Measurements from ENCODE around the gene PDXK. TPM values are rescaled to one million over a fixed set of nuclear protein-coding genes. Genes with fewer than 3 reads are reported as not detected.

PDXK gene
- total and polyA plus RNA-seq, 9 of the 15 experiments (the other 6 are each of a cell fraction or from before 2014, with no cell fraction given), result 5.6 to 162 (median 76.5) TPM

DNA sequence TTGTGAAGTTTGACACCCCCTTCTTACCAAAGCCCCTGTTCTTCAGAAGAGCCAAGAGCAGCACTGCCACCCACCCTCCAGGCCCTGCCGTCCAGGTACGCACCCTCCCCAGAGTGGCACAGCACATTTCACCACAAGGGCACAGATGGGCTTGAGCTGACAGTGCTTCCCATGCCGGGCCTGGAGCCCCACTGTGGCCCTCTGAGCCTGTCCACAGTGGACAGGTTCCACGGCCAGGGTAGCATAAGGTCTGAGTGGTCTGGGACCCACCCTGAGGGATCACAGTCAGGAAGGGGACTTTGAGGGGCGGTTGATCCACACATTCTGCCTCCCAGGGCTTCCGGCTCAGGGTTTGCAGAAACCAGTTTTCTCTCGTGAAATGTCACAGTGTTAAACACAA lies 28.6 kb upstream of the PDXK start:
- H3K27me3 ChIP-seq (ENCODE audit: control insufficient read depth in 2 of 2, insufficient read depth in 2 of 2, low read length in 2 of 2), result no peaks in the 10 kb centered on the region
- DNase-seq (ENCODE audit: extremely low read depth in 1 of 4, low spot score in 3 of 4), result no peak
- no peaks in the 10 kb centered on the region for H3K9me1 ChIP-seq (ENCODE audit: control insufficient read depth, insufficient read depth, low read length)
- no peak for FAIRE-seq
- no peaks in the 10 kb centered on the region for H3K9me3 ChIP-seq (replicated peaks; ENCODE audit: control insufficient read depth, insufficient read depth, low read depth, low read length)
- no peaks in the 10 kb centered on the region for H4K20me1 ChIP-seq (replicated peaks; ENCODE audit: control insufficient read depth, insufficient read depth, low read length)
- no peaks in the 10 kb centered on the region for H3K79me2 ChIP-seq (ENCODE audit: control insufficient read depth, insufficient read depth, low read length)
- in situ Hi-C loops (cut with MboI), result no loop called here
- BruUV-seq (replicated peaks), result no TSS peak
- no peak for ATAC-seq
- no peak overlapping the region for H3K9ac ChIP-seq (ENCODE audit: insufficient read depth in 1 of 2, low read depth in 2 of 2, low read length in 2 of 2)
- no peak overlapping the region for H3K4me2 ChIP-seq (ENCODE audit: insufficient read depth, low read length)
- H3K36me3 ChIP-seq (ENCODE audit: control insufficient read depth, insufficient read depth, low read length), result peaks cover 99% of the 10 kb centered on the region
- ChIA-PET CTCF (ENCODE audit: low intra/inter-chr PET ratio) (no interaction called here), POLR2A (interaction anchor here (0.6 to 1.7 kb wide), 3 partner anchors 10 to 23 kb away, joined by 3 to 5 read pairs (median 3); no protein-coding TSS in a partner anchor)
- peaks cover 0 to 19% of the 10 kb centered on the region in 2 experiments; a peak in 1 of 5 replicates for H3K4me1 ChIP-seq (replicated peaks in 1 of 2; ENCODE audit: control insufficient read depth in 2 of 2, insufficient read depth in 2 of 2, low read length in 2 of 2)
- 90% methylated on average over 7 of the region's 7 CpGs for WGBS (ENCODE audit: insufficient coverage, low coverage, missing lambda C conversion rate)
- TF ChIP-seq GTF2F1 (IDR thresholded peaks at IDR 0.05; ENCODE audit: low read depth, low read length), result no peak
- no peak for TF ChIP-seq DIDO1 (tag; IDR thresholded peaks at IDR 0.05; ENCODE audit: low read depth)
- no peak for TF ChIP-seq ELF4 (CRISPR knock-in tag; IDR thresholded peaks at IDR 0.05)
- TF ChIP-seq MAFK (IDR thresholded peaks at IDR 0.05; ENCODE audit: low read length), result no peak
- no peak overlapping the region for H3K4me3 ChIP-seq
- H2AFZ ChIP-seq (ENCODE audit: low read depth, low read length), result no peak overlapping the region
- intact Hi-C loops (cut with micrococcal nuclease), result no loop called here
- no peak overlapping the region for H3K27ac ChIP-seq (ENCODE audit: extremely low read depth, low read depth, low read length)

DNA sequence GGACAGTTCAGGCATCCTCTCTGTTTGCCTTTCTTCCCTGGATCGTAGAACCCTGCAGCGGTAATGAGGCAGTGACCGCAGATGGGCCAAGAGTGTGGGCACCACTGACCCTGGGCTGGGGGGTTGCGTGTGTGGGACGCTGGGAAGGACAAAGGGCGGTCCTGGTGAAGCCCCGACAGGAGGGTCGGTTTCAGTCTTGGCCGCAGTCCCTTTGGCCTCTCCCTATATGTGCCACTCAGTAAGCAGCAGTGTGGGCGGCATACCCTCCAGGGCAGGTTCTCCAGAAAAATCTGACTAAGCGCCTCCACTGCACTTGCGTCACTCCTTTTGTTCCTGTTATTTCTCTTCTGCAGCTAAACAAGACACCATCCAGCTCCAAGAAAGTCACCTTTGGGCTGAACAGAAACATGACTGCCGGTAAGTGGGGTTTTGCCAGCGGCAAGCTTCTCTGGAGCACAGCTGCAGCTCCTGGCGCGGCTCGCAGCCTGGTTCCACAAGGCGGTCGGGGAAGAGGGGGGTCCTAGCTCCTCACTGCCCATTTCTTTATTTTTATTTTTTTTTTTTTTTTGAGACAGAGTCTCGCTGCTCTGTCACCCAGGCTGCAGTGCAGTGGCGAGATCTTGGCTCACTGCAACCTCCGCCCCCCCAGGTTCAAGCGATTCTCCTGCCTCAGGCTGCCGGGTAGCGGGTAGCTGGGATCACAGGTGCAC lies 27.7 kb upstream of the PDXK start:
- no TSS peak for BruUV-seq (replicated peaks)
- ChIA-PET CTCF (ENCODE audit: low intra/inter-chr PET ratio) (no interaction called here), POLR2A (interaction anchor here (0.6 to 1.7 kb wide), 3 partner anchors 9 to 281 kb away, joined by 3 to 5 read pairs (median 3); no protein-coding TSS in a partner anchor)
- Histone ChIP-seq H3K27ac (ENCODE audit: extremely low read depth, low read depth, low read length) (no peak overlapping the region), H3K9ac (ENCODE audit: insufficient read depth in 1 of 2, low read depth in 2 of 2, low read length in 2 of 2) (no peak overlapping the region), H3K4me2 (ENCODE audit: insufficient read depth, low read length) (no peak overlapping the region), H3K27me3 (ENCODE audit: control insufficient read depth in 2 of 2, insufficient read depth in 2 of 2, low read length in 2 of 2) (no peaks in the 10 kb centered on the region), H3K4me3 (no peak overlapping the region), H3K9me1 (ENCODE audit: control insufficient read depth, insufficient read depth, low read length) (no peaks in the 10 kb centered on the region), H2AFZ (ENCODE audit: low read depth, low read length) (no peak overlapping the region), H3K4me1 (replicated peaks in 1 of 2; ENCODE audit: control insufficient read depth in 2 of 2, insufficient read depth in 2 of 2, low read length in 2 of 2) (peaks cover 0 to 21% of the 10 kb centered on the region in 2 experiments; a peak in 1 of 5 replicates), H3K9me3 (replicated peaks; ENCODE audit: control insufficient read depth, insufficient read depth, low read depth, low read length) (no peaks in the 10 kb centered on the region), H4K20me1 (replicated peaks; ENCODE audit: control insufficient read depth, insufficient read depth, low read length) (no peaks in the 10 kb centered on the region), H3K79me2 (ENCODE audit: control insufficient read depth, insufficient read depth, low read length) (no peaks in the 10 kb centered on the region), H3K36me3 (ENCODE audit: control insufficient read depth, insufficient read depth, low read length) (peaks cover 98% of the 10 kb centered on the region)
- ATAC-seq (no peak), FAIRE-seq (no peak), DNase-seq (ENCODE audit: extremely low read depth in 1 of 4, low spot score in 3 of 4) (no peak)
- in situ Hi-C loops (cut with MboI), result no loop called here
- intact Hi-C loops (cut with micrococcal nuclease), result no loop called here
- 96% methylated on average over 25 of the region's 25 CpGs for WGBS (ENCODE audit: insufficient coverage, low coverage, missing lambda C conversion rate)
- TF ChIP-seq ZNF75A (CRISPR knock-in tag; IDR thresholded peaks at IDR 0.05) (no peak), ZC3H8 (IDR thresholded peaks at IDR 0.05) (no peak), ZNF384 (IDR thresholded peaks at IDR 0.05; ENCODE audit: low read depth, low read length) (no peak), HNRNPL (IDR thresholded peaks at IDR 0.05; ENCODE audit: low read depth, low read length) (no peak), MIER1 (IDR thresholded peaks at IDR 0.05; ENCODE audit: low read depth) (no peak), TBL1XR1 (IDR thresholded peaks at IDR 0.05; ENCODE audit: low read length in 2 of 2) (no peak)

Measured in K562 (cell line).